Urinary bladder (tissue), 4 donors: ENCODE data around the gene MIAT. TPM values are rescaled to one million over a fixed set of nuclear protein-coding genes. Genes with fewer than 3 reads are reported as not detected.

Source experiments
- DNase-seq: peaks from one replicate; pipeline ENCODE4 v3.0.0-alpha.2; 2015; ENCODE audit errors: extremely low spot score
- H3K27ac ChIP-seq: one replicate; pipeline ENCODE4 v1.5.1; 2013; ENCODE audit warnings: low read depth, mild to moderate bottlenecking, moderate library complexity
- H3K36me3 ChIP-seq: one replicate; pipeline ENCODE4 v1.6.1; 2013; ENCODE audit warnings: mild to moderate bottlenecking, moderate library complexity; ENCODE audit not compliant: insufficient read depth
- H3K4me1 ChIP-seq: one replicate; pipeline ENCODE4 v1.6.1; 2013; ENCODE audit warnings: mild to moderate bottlenecking, moderate library complexity; ENCODE audit not compliant: insufficient read depth
- H3K4me3 ChIP-seq: one replicate; pipeline ENCODE4 v1.5.1; 2013; ENCODE audit warnings: low read depth, low read length
- WGBS: extraction: QIAGEN DNeasy Blood & Tissue Kit; methylation state at CpG from one replicate; pipeline ENCODE4 v1.1.7; 2013; 5-methylcytosine and 5-hydroxymethylcytosine counted together
- polyA plus RNA-seq: library from polyadenylated mRNA; stranded (reverse); fragments of 200-250 nt; gene quantifications from one replicate; pipeline ENCODE4 v1.2.3, GENCODE V29; 2013
- total RNA-seq: library from RNA; depleted of rRNA; stranded (reverse); fragments of >200 nt; gene quantifications from one replicate; pipeline ENCODE4 v1.2.3, GENCODE V29; 2014
- donor health status: healthy with polysubstance abuse.
- donor health status: healthy.

MIAT gene
- total and polyA plus RNA-seq, 2 donors = 0.29 to 3.3 TPM

- DNase-seq = no peak
- WGBS = 98% methylated on average over 3 of the region's 3 CpGs
- no peaks in the 10 kb centered on the region for H3K36me3 ChIP-seq
These were observed 23.1 kb downstream of the MIAT start for GRCh38 chr22:26680485-26680884.

GRCh38 chr22:26681395-26681821, 24.0 kb downstream of the MIAT start:
- Histone ChIP-seq H3K4me3 (no peak overlapping the region), H3K27ac (no peak overlapping the region), H3K4me1 (no peaks in the 10 kb centered on the region), H3K36me3 (no peaks in the 10 kb centered on the region)
- 71% methylated on average over 11 of the region's 11 CpGs for WGBS
- no peak for DNase-seq

More at GRCh38 chr22:26680485-26680884, 23.1 kb downstream of the MIAT start:
- Histone ChIP-seq H3K4me3 (no peak overlapping the region), H3K4me1 (no peaks in the 10 kb centered on the region), H3K27ac (no peak overlapping the region)

DNA sequence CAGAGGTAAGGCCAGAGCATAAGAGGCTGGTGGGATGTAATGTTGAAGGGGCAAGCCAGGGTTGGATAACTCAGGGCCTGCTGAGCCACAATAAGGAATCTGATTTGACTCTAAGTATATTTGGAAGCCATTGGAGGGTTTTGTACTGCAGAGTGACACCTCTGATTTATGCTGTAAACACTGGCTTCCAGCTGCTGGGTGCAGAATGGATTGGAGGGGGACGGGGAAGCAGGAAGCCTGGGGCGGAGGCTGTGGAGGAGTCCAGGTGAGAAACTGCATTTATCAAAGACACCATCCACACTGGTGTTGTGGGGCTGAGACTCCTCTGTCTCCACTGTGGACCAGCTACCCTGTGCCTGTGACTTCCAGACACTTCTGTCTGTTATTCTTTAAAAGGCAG, 26.8 kb downstream of the MIAT start:
- 83% methylated on average over 2 of the region's 2 CpGs for WGBS
- H3K27ac ChIP-seq = no peak overlapping the region
- no peak for DNase-seq
- no peaks in the 10 kb centered on the region for H3K4me1 ChIP-seq
- H3K36me3 ChIP-seq = no peaks in the 10 kb centered on the region
- H3K4me3 ChIP-seq = no peak overlapping the region

GRCh38 chr22:26685601-26686000, 28.2 kb downstream of the MIAT start:
- Histone ChIP-seq H3K36me3 (no peaks in the 10 kb centered on the region), H3K4me3 (no peak overlapping the region), H3K27ac (no peak overlapping the region), H3K4me1 (no peaks in the 10 kb centered on the region)
- no peak for DNase-seq
- 86% methylated on average over 6 of the region's 6 CpGs for WGBS

GRCh38 chr22:26687439-26687838, 30.1 kb downstream of the MIAT start:
- Histone ChIP-seq H3K36me3 (no peaks in the 10 kb centered on the region), H3K4me3 (no peak overlapping the region), H3K4me1 (no peaks in the 10 kb centered on the region), H3K27ac (no peak overlapping the region)
- no peak for DNase-seq

GRCh38 chr22:26689513-26690301, 32.3 kb downstream of the MIAT start:
- Histone ChIP-seq H3K4me3 (no peak overlapping the region), H3K27ac (no peak overlapping the region), H3K36me3 (no peaks in the 10 kb centered on the region), H3K4me1 (no peaks in the 10 kb centered on the region)
- DNase-seq = no peak
- 65% methylated on average over 12 of the region's 12 CpGs for WGBS

DNA sequence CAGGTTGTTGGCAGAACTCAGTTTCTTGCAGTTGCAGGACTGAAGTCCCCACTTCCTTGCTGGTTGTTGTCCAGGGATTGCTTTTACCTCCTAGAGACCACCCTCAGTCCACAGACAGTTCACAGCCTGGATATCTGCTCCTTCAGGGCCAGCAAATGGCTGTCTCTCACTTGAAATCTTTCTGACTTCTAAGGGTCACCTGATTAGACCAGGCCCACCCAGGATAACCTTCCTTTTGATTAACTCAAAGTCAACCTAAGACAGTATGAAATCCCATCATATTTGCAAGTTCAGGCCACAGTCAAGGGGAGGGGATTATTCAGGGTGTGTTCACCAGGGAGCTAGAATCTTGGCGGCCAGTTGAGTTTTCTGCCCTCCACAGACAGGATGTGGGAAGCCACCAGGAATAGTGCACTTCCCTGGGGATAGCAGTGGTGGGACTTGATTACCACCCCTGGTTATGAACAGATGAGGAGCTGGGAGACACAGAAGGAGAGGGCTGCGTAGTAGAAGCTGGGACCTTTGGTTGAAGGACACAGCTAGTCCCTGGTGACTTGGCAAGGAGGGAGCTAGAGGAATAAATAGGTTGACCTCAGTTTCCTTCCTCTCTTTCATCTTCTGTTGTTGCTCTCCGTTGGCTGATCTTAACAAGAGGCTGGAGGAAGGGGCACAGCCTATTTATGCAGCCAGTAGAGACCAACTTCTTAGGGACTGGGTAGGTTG, 33.4 kb downstream of the MIAT start:
- H3K27ac ChIP-seq = no peak overlapping the region
- 81% methylated on average over 3 of the region's 3 CpGs for WGBS
- no peaks in the 10 kb centered on the region for H3K4me1 ChIP-seq
- no peaks in the 10 kb centered on the region for H3K36me3 ChIP-seq
- no peak overlapping the region for H3K4me3 ChIP-seq
- DNase-seq = no peak

- Histone ChIP-seq H3K36me3 (no peaks in the 10 kb centered on the region), H3K4me3 (no peak overlapping the region), H3K4me1 (no peaks in the 10 kb centered on the region), H3K27ac (no peak overlapping the region)
- DNase-seq = no peak
- WGBS = 92% methylated on average over 6 of the region's 6 CpGs
These were observed 34.0 kb downstream of the MIAT start for GRCh38 chr22:26691377-26691716.

DNA sequence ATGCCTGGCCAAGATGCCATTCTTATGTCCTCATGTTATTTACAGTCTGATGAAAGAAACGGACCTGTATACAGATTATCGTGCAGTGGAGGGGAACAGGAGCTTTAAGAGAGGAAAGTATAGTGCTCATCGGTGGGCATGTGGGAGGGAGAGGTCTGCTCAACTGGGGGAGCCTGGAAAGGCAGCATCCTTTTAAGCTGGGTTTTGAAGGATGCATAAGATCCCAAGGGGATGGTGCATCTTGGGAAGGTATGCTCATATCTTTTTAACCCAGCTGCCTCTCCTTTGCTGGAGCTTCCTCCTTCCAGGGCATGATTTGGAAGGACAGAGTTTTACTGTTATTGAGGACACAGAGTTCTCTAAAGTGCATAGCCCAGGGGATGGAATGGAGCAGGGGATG, 34.8 kb downstream of the MIAT start:
- 93% methylated on average over 3 of the region's 3 CpGs for WGBS
- H3K36me3 ChIP-seq = no peaks in the 10 kb centered on the region
- no peak overlapping the region for H3K27ac ChIP-seq
- no peaks in the 10 kb centered on the region for H3K4me1 ChIP-seq
- H3K4me3 ChIP-seq = no peak overlapping the region
- no peak for DNase-seq

- Histone ChIP-seq H3K27ac (no peak overlapping the region), H3K36me3 (no peaks in the 10 kb centered on the region), H3K4me3 (no peak overlapping the region), H3K4me1 (no peaks in the 10 kb centered on the region)
- no peak for DNase-seq
- 73% methylated on average over 2 of the region's 2 CpGs for WGBS
These were observed 39.8 kb downstream of the MIAT start for GRCh38 chr22:26697151-26697550.

GRCh38 chr22:26700462-26700861, 43.1 kb downstream of the MIAT start:
- Histone ChIP-seq H3K4me1 (no peaks in the 10 kb centered on the region), H3K4me3 (no peak overlapping the region), H3K27ac (no peak overlapping the region), H3K36me3 (no peaks in the 10 kb centered on the region)
- no peak for DNase-seq

DNA sequence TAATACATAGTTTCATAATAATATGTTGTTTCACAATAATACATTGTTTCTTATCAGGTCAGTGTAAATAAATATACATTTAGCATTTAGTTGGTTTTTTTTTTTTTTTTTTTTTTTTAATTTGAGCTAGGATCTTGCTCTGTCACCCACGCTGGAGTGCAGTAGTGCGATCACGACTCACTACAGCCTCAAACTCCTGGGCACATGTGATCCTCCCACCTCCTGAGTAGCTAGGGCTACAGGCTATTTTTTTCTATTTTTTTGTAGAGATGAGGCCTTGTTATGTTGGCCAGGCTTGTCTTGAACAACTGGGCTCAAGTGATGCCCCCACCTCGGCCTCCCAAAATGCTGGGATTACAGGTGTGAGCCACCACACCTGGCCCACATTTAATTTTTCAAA, 43.5 kb downstream of the MIAT start:
- Histone ChIP-seq H3K4me1 (no peaks in the 10 kb centered on the region), H3K36me3 (no peaks in the 10 kb centered on the region), H3K4me3 (no peak overlapping the region), H3K27ac (no peak overlapping the region)
- WGBS = 95% methylated on average over 4 of the region's 4 CpGs
- DNase-seq = no peak

- WGBS = 89% methylated on average over 1 of the region's 1 CpG
- no peaks in the 10 kb centered on the region for H3K4me1 ChIP-seq
- DNase-seq = no peak
- H3K27ac ChIP-seq = no peak overlapping the region
- no peaks in the 10 kb centered on the region for H3K36me3 ChIP-seq
- H3K4me3 ChIP-seq = no peak overlapping the region
These were observed 43.9 kb downstream of the MIAT start for GRCh38 chr22:26701323-26701722.
